Ascending aorta (tissue), 2 donors: ENCODE data around the gene ATP6V1A. TPM values are rescaled to one million over a fixed set of nuclear protein-coding genes. Genes with fewer than 3 reads are reported as not detected.

ENCODE experiments used
- DNase-seq, 2 donors: peaks; one replicate each; pipeline ENCODE4 v3.0.0-alpha.2; 2019; ENCODE audit warnings: low spot score in 2 of 2
- H3K27ac ChIP-seq, 2 donors: fragments of 200-600 bp; sonication (generic); one replicate each; pipeline ENCODE4 v1.5.1; 2016 to 2017; ENCODE audit warnings: mild to moderate bottlenecking in 1 of 2
- H3K27me3 ChIP-seq: fragments of 200-600 bp; sonication (generic); one replicate; pipeline ENCODE4 v1.5.1; 2017
- H3K36me3 ChIP-seq, 2 donors: fragments of 200-600 bp; sonication (generic); one replicate each; pipeline ENCODE4 v1.5.1; 2016
- H3K4me1 ChIP-seq, 2 donors: fragments of 200-600 bp; sonication (generic); one replicate each; pipeline ENCODE4 v1.5.1; 2016 to 2017; ENCODE audit warnings: mild to moderate bottlenecking in 1 of 2
- H3K4me3 ChIP-seq, 2 donors: fragments of 200-600 bp; sonication (generic); one replicate each; pipeline ENCODE4 v1.5.1; 2016 to 2017; ENCODE audit warnings: mild to moderate bottlenecking in 1 of 2
- H3K9me3 ChIP-seq, 2 donors: fragments of 200-600 bp; sonication (generic); one replicate each; pipeline ENCODE4 v1.5.1; 2016
- intact Hi-C: fragments of 100-400 bp; cut with DNase I; formaldehyde crosslinking; loops from one replicate; pipeline ENCODE4 v1.15.1; 2023
- total RNA-seq: library from RNA; depleted of rRNA; stranded (reverse); fragments of >200 nt; gene quantifications from one replicate; pipeline ENCODE4 v1.1.0, GENCODE V29; 2016
- TF ChIP-seq, protein P1 (sequence below), 3 experiments: fragments of 200-600 bp in 2 of 3; fragments of 450-650 bp in 1 of 3; sonication (generic) in 2 of 3; IDR thresholded peaks; one replicate each; pipeline ENCODE4 v1.5.1; 2016 to 2019; ENCODE audit warnings: antibody characterized with exemption in 3 of 3, mild to moderate bottlenecking in 1 of 3, moderate library complexity in 1 of 3

Gene ATP6V1A
- total RNA-seq, 1 donor from 2014 or later, result 18.3 TPM

DNA sequence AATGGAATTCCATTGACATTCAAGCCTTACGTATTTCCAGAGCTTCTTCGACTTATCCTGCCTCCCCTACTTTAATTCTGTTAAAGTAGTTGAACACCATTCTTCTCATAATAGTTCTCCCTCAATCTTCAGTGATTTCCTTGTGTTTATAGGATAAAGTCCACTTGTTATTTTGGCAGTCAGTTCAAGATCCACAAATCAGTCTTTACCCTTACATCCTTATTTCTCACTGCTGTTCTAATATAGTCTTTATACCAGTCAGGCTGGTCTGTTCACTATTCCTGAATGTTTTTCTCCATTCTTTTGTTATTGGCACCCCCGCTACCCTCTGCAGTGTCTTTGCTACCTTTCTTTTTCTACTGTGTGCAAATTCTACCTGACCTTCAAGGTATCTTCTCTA is 29.7 kb downstream of the ATP6V1A start:
- TF ChIP-seq, protein P1, sequence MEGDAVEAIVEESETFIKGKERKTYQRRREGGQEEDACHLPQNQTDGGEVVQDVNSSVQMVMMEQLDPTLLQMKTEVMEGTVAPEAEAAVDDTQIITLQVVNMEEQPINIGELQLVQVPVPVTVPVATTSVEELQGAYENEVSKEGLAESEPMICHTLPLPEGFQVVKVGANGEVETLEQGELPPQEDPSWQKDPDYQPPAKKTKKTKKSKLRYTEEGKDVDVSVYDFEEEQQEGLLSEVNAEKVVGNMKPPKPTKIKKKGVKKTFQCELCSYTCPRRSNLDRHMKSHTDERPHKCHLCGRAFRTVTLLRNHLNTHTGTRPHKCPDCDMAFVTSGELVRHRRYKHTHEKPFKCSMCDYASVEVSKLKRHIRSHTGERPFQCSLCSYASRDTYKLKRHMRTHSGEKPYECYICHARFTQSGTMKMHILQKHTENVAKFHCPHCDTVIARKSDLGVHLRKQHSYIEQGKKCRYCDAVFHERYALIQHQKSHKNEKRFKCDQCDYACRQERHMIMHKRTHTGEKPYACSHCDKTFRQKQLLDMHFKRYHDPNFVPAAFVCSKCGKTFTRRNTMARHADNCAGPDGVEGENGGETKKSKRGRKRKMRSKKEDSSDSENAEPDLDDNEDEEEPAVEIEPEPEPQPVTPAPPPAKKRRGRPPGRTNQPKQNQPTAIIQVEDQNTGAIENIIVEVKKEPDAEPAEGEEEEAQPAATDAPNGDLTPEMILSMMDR (IDR thresholded peaks at IDR 0.05), result no peak
- DNase-seq, result no peak
- H3K36me3 ChIP-seq, result no peaks in the 10 kb centered on the region

DNA sequence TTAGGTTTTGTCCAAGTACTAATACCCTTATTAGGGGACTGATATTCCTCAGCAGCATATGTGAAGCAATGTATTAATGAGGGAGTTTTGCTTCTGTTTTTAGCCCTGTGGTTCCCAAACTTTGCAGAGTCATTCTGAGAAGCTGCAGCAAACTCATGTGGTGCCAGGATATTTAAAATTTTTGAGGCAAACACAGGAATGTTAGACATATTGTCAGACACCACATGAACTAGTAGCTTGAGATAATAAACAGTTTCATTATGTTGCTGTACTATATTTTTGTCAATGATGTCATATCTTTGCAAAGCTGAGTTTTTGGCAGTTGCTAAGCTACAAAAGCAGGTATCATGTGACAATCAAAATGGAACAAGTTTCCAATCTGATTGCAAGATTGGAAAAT is 36.6 kb downstream of the ATP6V1A start:
- TF ChIP-seq, protein P1 (IDR thresholded peaks at IDR 0.05), result no peak
- intact Hi-C loops, result no loop called here
- no peak for DNase-seq
- Histone ChIP-seq H3K4me1 (peaks cover 0 to 6% of the 10 kb centered on the region in 2 donors), H3K4me3 (peak overlapping the region in 1 of 2 donors; percentile 5), H3K27ac (peak overlapping the region; percentile 55 to 69), H3K36me3 (peaks cover 14 to 15% of the 10 kb centered on the region in 2 donors), H3K27me3 (no peaks in the 10 kb centered on the region), H3K9me3 (no peaks in the 10 kb centered on the region)

More for the DNA sequence above, 29.7 kb downstream of the ATP6V1A start:
- no peaks in the 10 kb centered on the region for H3K27me3 ChIP-seq
- H3K27ac ChIP-seq, result no peak overlapping the region
- H3K4me3 ChIP-seq, result no peak overlapping the region
- H3K9me3 ChIP-seq, result no peaks in the 10 kb centered on the region
- intact Hi-C loops, result no loop called here
- no peaks in the 10 kb centered on the region for H3K4me1 ChIP-seq

DNA sequence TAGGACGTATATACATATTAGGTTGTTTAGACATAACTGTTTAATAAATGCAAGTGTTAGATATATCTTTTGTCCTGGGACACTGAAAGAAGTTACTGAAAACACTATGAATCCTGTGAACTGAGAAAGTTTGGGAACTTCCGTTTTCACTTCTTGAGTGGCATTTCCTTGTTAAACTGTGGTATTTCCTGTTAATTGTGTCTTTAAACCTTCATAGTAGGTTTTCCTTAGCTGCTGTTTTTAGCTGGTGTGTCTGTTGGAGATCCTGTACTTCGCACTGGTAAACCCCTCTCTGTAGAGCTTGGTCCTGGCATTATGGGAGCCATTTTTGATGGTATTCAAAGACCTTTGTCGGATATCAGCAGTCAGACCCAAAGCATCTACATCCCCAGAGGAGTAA is 37.1 kb downstream of the ATP6V1A start:
- H3K4me3 ChIP-seq, result peak overlapping the region in 1 of 2 donors; percentile 3
- no peaks in the 10 kb centered on the region for H3K27me3 ChIP-seq
- H3K36me3 ChIP-seq, result peaks cover 15 to 20% of the 10 kb centered on the region in 2 donors
- H3K4me1 ChIP-seq, result peaks cover 0 to 6% of the 10 kb centered on the region in 2 donors
- H3K9me3 ChIP-seq, result no peaks in the 10 kb centered on the region
- DNase-seq, result no peak
- intact Hi-C loops, result loop anchor here (2.0 kb wide), 1 partner anchor 37 kb away; the partner anchor contains the start of genes ATP6V1A and NAA50
- H3K27ac ChIP-seq, result peak overlapping the region; percentile 55 to 69
- TF ChIP-seq, protein P1 (IDR thresholded peaks at IDR 0.05), result no peak

DNA sequence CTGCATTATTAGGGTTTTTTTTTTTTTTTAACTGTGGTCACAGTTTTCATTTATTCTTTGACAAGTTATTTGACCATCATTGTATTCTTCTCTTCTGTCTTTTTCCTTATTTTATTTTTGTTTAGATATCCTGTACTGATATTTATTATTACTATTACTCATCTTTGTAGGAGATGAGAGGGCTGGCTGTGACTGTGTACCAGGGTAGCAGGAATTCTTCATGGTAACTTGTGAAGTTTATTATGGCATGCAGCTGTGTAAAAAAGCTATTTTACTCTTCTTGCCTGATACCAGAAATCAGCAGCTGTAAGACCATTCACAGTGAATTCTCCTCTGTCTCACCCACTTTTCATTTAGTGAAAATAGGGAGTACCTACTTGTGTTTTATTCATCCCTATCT is 44.5 kb downstream of the ATP6V1A start:
- Histone ChIP-seq H3K36me3 (peaks cover 11 to 46% of the 10 kb centered on the region in 2 donors), H3K4me3 (no peak overlapping the region), H3K4me1 (no peaks in the 10 kb centered on the region), H3K9me3 (no peaks in the 10 kb centered on the region), H3K27ac (no peak overlapping the region), H3K27me3 (no peaks in the 10 kb centered on the region)
- intact Hi-C loops, result no loop called here
- no peak for DNase-seq
- TF ChIP-seq, protein P1 (IDR thresholded peaks at IDR 0.05), result no peak

DNA sequence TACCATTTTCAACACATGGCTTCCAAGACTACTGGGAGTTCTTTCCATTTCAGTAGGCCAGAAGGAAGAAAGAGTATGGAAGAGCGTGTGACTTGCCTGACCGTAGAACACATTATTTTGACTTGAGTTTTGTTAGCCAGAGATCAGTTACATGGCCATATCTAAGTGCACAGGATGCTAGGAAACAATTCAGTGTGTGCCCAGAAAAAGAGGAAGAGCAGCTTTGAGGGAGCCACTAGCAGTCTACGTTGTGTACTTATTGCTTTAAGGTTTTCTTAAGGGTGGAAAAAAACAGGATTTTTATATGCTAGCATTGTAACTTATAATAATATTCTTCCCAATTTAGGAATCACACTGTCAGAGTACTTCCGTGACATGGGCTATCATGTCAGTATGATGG is 47.7 kb downstream of the ATP6V1A start:
- TF ChIP-seq, protein P1 (IDR thresholded peaks at IDR 0.05), result no peak
- Histone ChIP-seq H3K4me1 (no peaks in the 10 kb centered on the region), H3K36me3 (peaks cover 15 to 49% of the 10 kb centered on the region in 2 donors), H3K27ac (no peak overlapping the region), H3K4me3 (no peak overlapping the region), H3K9me3 (no peaks in the 10 kb centered on the region), H3K27me3 (no peaks in the 10 kb centered on the region)
- DNase-seq, result no peak
- intact Hi-C loops, result no loop called here

DNA sequence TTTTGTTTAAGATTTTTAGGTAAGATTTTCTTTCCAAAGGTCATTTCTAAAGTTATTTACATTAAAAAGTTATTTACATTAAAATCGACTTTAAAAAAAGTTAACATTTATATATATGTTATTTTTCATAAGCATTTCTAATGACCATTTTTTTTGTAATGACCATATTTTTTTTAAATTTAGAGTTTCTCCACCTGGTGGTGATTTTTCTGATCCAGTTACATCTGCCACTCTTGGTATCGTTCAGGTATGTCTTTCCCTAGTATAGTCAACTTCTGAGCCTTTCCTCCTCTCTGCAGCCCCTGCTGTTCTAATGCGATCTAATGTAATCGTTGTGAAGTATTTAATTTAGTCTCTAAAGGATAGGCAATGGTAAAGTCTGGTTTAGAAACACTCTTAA is 48.9 kb downstream of the ATP6V1A start:
- Histone ChIP-seq H3K27me3 (no peaks in the 10 kb centered on the region), H3K9me3 (no peaks in the 10 kb centered on the region), H3K4me1 (no peaks in the 10 kb centered on the region), H3K27ac (no peak overlapping the region), H3K36me3 (peaks cover 19 to 50% of the 10 kb centered on the region in 2 donors), H3K4me3 (no peak overlapping the region)
- no peak for DNase-seq
- TF ChIP-seq, protein P1 (IDR thresholded peaks at IDR 0.05), result no peak
- intact Hi-C loops, result loop anchor here (5.0 kb wide), 1 partner anchor 58 kb away; no protein-coding TSS in a partner anchor
